22Rv1 (cell line): Measurements from ENCODE around the gene TIAM2.

Experiments used
- H3K27ac ChIP-seq: fragments of 450-650 bp; 2 replicates; pipeline ENCODE4 v1.5.1; 2017
- CTCF ChIP-seq: fragments of 450-650 bp; IDR thresholded peaks from 2 replicates; pipeline ENCODE4 v1.5.1; 2017; ENCODE audit warnings: mild to moderate bottlenecking
- ZFX ChIP-seq: fragments of 450-650 bp; IDR thresholded peaks from 2 replicates; pipeline ENCODE4 v1.6.1; 2017; ENCODE audit warnings: antibody characterized with exemption, borderline replicate concordance

Gene TIAM2

GRCh38 chr6:155188707-155189496 is 193.8 kb downstream of the TIAM2 start:
- no peak for TF ChIP-seq CTCF
- TF ChIP-seq ZFX = no peak
- H3K27ac ChIP-seq = no peak overlapping the region

GRCh38 chr6:155190677-155191076 is 195.6 kb downstream of the TIAM2 start:
- H3K27ac ChIP-seq = no peak overlapping the region
- no peak for TF ChIP-seq ZFX
- TF ChIP-seq CTCF = no peak

GRCh38 chr6:155193526-155193925 is 198.4 kb downstream of the TIAM2 start:
- H3K27ac ChIP-seq = no peak overlapping the region
- TF ChIP-seq CTCF (no peak), ZFX (no peak)

GRCh38 chr6:155194399-155194798 is 199.3 kb downstream of the TIAM2 start:
- no peak overlapping the region for H3K27ac ChIP-seq
- no peak for TF ChIP-seq CTCF
- no peak for TF ChIP-seq ZFX

- TF ChIP-seq CTCF = no peak
- no peak for TF ChIP-seq ZFX
- no peak overlapping the region for H3K27ac ChIP-seq
Observed at GRCh38 chr6:155195903-155196302, 200.8 kb downstream of the TIAM2 start.

- no peak overlapping the region for H3K27ac ChIP-seq
- TF ChIP-seq CTCF (no peak), ZFX (no peak)
Observed at GRCh38 chr6:155196911-155197310, 201.8 kb downstream of the TIAM2 start.

GRCh38 chr6:155197932-155198331 is 202.8 kb downstream of the TIAM2 start:
- TF ChIP-seq CTCF (no peak), ZFX (no peak)
- H3K27ac ChIP-seq = no peak overlapping the region
